OCI-M1 (cell line): Measurements from ENCODE around the gene TRAPPC8.
"Not testable (repeated sequence)": the region's sequence is repeated elsewhere in the genome, so short reads cannot be mapped to it uniquely, and the experiment has no call there.

ENCODE experiments used
- DNase-seq: peaks from one replicate; lab custom pipeline; 2025; lab: John Stamatoyannopoulos, UW

TRAPPC8 gene

DNA sequence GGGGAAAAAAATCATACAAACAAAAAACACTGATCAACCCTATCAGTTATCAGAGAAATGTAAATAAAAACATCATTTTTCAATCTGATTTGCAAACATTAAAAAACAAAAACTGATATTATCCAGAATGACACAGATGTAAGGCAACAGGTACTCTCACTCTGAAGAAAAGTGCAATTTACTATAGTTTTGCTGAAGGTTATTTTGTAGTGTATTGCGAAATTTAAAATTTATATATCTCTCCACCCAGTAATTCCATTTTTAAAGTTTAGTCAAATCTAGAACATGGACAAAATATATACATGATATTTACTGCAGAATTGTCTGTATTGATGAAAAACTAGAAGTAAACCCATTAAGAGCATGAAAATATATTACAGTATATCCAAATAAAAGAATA lies 79.8 kb downstream of the TRAPPC8 start:
- no peak for DNase-seq

DNA sequence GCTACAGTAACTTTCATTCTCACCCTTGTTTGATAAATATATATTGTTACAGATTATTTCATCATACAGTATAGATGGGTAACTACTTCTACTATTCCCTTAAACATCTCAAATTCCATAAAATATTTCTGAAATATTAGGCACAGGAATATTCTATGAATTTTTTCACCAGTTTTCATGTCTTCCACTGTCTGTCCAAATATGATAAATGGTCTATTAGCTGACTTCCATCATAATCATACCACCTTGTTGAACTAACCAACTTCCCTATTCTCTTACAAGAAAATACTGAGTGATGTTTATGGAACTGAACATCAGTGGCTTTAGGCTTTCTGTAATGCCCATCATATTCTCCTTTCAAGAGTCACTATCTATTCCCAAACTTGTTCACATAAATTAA lies 82.4 kb downstream of the TRAPPC8 start:
- peak; percentile 72 for DNase-seq

DNA sequence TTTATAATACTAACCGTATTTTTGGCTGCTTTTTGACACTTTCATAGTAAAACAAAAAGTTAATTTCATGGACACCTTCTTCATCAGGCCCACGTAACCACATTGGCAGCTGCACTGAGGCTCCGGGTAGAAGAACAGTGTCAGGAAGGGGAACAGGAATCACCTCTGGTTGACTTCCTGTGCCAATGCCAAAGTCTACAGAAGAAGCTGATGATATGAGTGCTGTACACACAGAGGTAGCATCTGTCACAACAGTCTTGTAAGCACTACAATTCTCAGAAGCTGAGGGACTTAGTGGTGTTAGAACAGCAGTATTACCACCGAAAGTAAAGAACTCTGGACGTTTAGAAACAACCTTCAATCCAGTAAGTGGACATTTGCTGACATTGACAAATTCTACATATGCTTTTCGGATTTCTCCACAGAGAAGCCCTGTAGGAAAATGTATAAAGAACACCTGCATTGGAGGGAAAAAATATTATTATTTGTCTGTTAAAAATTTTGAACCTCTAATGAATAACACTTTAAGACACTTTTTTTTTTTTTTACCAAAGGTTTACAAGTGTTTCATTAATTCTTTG lies 85.3 kb downstream of the TRAPPC8 start:
- DNase-seq, result no peak

DNA sequence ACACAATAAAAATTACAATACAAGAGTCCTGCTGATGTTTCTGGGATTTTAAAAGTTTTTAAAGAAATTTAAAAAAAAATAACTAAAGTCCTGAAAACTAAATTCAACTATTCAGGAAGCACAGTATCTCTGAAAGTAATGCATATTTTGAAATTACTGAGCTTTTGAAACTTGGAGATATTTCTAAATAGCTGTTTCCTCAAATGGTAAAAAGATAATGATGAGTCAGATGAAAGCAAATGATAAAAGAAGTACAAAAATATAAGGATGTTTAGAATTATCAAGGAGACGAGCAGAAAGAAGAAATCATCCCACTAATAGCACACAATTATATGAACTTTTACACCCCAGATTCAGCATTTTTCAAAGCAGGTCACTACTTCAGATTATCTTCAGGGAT lies 92.1 kb downstream of the TRAPPC8 start:
- no peak for DNase-seq

DNA sequence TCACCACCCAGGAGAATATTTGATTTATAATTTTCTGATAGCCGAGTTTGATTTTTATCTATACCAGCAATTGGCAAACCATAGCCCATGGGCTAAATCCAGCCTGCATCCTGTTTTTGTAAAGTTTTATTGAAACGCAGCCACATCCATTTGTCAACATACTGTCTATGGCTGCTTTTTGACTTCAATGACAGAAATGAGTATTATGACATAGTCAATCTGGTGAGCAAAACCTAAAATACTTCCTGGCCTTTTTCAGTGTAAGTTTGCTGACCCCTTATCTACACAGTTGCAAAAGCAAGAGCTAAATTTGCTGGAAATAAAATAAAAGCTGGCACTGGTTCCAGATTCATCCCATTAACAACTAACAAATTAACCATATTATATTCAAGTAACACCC lies 102.4 kb downstream of the TRAPPC8 start:
- no peak for DNase-seq

DNA sequence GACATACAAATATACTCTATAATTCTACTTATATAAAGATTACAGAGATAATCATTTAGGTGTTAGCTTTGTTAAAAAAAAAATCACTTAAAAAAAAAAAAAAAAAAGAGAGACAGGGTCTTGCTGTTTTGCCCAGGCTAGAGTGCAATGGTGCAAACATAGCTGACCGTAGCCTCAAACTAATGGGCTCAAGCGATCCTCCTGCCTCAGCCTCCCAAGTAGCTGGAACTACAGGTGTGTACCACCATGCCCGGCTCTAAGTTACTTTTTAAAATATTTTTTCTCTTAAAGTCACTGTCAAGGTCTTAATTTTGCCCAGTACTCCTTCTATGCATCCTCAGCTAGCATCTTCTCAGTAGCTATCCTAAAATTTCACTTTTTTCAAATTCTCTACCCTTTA lies 105.0 kb downstream of the TRAPPC8 start:
- no peak for DNase-seq

DNA sequence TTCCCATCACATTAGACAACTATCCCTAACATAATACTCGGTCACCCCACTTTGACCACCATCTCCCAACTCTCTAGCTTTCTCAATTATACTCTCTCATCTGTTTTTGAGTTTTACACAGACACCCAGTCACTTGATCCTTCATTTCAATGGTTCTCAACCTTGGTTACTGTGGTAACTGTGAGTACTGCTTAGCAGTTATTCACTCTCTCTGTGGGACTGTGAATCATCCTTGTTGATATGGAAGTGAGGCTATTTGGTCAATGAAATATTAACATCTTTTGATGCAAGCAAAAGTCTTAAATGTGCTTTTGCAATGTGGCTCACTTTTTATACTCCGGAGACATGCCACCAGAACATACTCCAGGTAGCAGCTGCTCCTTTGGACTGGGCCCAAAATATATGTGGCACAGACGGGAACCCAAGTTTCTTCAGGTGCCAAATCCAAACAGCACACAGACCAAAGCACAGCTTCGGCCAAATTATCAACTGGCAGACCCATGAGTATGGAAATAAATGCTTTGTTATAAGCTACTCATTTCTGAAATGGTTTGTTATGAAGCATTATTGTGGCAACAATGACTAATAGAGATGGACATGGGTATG lies 107.3 kb downstream of the TRAPPC8 start:
- no peak for DNase-seq

DNA sequence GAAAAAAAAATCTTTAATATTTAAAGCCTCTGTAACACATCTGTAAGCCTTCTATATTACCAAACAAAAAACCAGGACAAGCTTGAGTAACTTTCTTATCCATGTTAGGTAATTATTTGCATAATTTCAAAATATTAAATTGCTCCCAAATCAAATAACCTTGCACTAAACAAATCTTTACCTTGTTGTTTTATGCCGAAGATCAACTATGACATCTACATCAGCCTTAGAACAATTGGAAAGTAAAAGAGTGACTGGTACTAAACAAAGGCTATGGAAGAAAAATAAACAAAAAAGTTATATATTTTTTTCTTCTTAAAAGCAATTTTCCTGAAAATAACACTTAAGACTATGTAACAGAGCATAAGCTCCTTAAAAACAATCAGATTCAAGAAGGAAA lies 111.0 kb downstream of the TRAPPC8 start:
- DNase-seq, result no peak

DNA sequence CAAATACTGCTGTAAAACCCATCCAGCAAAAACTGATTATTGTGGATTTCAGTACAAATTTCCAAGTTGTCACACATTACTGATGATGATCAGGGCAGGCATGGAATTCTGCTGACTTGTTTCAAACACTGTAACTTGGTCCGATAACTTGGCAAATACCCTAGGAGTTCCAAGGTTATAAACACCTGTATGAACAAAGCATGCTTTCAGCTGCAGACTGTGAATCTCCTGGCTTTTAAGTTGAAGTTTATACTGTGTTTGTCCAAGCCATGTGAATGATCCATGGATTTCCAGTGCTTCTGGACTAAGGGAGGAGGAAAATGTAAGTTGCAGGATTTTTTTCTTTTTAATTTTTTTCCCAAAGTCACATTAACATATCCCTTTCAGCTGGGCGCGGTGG lies 112.2 kb downstream of the TRAPPC8 start:
- DNase-seq, result no peak

DNA sequence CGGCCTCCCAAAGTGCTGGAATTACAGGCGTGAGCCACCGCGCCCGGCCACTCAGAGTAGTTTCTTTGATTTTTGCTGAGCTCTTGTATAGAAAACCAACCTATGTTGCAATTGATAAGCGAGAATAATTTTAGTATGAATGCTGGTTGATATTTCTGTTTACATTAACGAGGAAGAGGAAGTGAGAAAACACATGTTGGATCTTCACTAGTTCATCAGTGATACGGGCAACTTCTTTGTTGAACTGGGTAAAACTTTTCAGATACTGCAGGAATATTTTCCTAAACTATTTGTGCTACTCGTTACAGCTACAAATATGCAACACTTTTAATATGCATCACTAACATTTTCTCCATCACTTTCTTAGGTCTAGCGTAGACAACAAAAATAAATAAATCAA lies 114.3 kb downstream of the TRAPPC8 start:
- no peak for DNase-seq

DNA sequence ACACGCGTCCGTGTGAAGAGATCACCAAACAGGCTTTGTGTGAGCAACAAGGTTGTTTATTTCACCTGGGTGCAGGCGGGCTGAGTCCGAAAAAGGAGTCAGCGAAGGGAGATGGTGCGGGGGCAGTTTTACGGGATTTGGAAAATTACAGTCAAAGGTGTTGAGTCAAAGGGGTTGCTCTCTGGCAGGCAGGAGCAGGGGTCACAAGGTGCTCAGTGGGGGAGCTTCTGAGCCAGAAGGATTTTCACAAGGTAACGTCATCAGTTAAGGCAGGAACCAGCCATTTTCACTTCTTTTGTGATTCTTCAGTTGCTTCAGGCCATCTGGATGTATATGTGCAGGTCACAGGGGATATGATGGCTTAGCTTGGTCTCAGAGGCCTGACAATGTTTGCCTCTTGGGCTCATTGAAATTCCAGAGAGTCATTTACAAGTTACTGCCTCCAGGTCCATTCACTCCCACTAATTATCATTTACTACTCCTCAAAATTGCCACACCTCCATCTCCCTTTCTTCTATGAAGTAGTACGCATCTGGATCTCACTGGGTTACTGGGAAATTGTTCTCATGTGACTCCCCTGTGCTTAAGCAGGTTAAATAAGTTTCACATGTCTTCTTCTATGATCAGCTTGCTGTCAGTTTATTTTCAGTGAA lies 116.1 kb downstream of the TRAPPC8 start:
- not testable (repeated sequence) for DNase-seq

DNA sequence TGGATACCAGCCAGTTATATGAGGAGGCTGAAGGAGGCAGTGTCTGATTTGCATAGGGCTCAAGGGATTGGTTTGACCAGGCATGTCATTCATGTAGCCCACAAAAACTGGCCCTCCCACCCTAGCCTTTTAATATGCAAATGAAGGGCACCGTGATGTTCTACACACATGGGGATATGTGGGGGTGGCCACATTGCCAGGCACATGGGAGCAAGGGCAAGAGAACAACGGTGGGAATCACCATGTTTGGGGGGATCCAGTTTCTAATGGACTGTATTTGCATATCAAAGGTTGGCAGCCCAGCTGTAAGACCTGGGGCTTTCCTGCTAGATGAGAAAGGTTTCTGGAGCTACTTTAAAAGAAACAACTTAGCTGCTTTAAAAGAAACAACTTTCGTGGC lies 117.2 kb downstream of the TRAPPC8 start:
- DNase-seq, result no peak

DNA sequence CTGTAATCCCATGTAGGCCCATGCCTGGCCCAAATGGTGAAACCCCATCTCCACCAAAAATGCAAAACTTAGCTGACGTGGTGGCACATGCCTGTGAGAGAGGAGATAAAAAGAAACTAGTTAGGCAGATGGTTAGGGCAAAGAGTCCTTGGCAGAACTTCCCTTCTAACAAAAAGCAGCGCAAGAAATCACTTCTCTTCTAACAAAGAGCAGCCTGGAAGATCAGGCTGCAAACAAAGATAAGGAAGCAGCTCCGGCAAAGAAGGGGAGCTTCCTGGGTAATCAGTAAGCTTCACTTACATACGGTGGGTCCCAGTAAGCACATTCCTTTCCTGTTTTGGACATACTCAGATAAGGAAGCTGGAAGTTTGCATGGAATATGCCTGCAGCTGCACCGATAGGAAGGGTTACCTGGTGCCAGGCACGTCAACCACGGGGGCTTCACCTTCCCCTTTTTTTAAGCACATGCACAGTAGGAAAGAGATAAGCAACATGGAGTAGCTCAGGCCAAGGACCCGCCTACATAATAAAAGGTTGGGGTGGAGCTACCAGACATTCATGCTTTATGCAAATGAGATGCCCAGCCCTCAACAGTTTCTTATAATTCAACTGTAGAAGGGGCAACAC lies 121.3 kb downstream of the TRAPPC8 start:
- DNase-seq, result peak; percentile 95

DNA sequence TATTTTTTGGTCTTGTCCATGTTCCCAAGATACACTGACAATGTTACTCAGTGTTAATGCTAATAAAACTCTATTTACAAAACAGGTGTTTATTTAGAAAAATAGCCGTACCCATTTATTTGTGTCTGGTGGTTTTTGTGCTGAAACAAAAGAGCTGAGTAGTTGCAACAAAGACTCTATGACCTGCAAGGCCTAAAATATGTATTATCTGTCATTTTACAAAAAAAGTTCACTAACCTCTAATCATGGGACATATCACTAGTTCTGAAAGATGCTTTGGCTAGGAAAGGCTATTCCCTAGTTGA lies 123.1 kb downstream of the TRAPPC8 start:
- DNase-seq, result no peak

DNA sequence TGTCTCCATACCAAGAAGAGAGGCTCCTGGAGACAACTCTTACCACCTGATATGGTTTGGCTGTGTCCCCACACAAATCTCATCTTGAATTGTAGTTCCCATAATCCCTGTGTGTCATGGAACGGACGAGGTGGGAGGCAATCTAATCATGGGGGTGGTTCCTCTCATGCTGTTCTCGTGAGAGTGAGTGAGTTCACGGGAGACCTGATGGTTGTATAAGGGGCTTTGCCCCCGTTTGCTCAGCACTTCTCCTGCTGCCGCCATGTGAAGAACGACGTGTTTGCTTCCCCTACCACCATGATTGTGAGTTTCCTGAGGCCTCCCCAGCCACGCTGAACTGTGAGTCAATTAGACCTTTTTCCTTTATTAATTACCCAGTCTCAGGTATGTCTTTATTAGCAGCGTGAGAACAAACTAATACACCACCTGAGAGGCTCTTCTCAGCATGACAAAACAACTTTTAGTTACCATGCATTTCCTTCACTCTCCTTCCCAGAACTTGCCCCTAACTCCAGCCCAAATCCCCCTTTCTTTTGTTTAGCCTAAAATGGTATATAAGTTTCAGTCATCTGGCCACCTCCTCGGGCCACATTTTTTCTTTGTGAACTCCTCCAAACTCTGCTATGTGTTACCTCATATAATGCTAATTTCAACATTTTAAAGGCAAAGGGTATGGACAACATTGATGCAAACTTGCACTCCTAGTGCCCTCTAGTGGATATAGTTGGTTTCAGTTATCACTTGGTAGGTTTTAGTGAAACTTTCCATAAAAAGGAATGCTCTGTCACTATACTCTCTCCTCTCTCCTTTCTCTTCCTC lies 123.6 kb downstream of the TRAPPC8 start:
- peak; percentile 85 for DNase-seq

DNA sequence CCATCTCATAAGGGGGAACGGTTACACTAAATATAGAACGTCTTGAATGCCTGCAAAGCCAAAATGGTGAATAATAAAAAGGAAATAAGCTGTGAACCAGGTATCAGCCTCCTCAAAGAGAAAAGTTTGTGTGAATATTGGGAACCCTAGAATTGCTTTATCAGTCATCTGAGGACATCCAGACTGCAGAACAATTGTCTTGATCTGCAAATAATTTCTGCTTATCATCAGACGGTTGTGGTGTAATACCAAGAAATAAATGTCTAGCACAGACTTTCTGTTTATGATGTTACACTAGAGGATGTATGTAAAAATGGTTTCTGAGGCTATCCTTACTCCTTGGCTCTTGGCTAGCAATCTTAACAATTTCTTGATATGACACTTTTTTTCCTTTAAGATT lies 128.8 kb downstream of the TRAPPC8 start:
- peak; percentile 50 for DNase-seq

DNA sequence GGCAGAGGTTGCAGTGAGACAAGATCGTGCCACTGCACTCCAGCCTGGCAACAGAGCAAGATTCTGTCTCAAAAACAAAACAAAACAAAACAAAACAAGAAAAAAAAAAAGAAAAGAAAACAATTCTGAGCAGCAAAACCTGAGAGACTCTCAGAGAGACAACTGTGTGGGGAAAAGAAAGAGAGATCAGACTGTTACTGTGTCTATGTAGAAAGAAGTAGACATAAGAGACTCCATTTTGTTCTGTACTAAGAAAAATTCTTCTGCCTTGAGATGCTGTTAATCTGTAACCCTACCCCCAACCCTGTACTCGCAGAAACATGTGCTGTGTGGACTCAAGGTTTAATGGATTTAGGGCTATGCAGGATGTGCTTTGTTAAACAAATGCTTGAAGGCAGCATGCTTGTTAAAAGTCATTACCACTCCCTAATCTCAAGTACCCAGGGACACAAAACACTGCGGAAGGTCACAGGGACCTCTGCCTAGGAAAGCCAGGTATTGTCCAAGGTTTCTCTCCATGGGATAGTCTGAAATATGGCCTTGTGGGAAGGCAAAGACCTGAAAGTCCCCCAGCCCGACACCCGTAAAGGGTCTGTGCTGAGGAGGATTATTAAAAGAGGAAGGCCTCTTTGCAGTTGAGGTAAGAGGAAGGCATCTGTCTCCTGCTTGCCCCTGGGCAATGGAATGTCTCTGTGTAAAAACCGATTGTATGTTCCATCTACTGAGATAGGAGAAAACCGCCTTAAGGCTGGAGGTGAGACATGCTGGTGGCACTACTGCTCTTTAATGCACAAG lies 132.4 kb downstream of the TRAPPC8 start:
- not testable (repeated sequence) for DNase-seq

DNA sequence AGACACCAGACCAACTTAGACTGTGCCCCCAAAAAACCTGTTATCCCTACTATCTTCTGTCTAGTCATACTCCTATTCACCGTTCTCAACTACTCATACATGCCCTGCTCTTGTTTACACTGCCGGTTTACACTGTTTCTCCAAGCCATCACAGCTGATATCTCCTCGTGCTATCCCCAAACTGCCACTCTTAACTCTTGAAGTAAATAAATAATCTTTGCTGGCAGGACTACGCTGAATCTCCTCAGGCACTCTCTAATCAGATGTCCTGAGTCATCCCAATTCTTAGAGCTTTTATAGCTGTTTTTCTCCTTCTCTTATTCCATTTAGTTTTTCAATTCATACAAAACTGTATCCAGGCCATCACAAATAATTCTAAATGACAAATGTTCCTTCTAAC lies 133.9 kb downstream of the TRAPPC8 start:
- DNase-seq, result not testable (repeated sequence)

DNA sequence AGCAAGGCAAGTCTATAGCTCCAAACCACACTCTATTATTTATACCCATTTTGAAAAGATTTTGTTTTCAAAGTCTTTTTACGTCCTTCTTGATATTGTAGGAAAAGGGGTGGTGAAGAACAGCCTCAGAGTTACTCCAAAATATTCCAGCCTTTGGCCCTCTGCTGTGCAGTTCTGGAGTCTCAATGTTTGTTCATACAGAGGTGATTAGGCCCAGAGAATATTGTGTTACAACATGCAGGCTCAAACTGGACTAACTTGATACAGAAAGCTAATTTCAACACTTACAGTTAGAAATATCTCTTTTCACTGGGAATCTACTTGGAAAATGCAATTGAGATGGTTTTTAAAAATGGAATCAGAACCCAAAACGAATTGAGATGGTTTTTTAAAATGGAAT lies 141.8 kb downstream of the TRAPPC8 start:
- no peak for DNase-seq

DNA sequence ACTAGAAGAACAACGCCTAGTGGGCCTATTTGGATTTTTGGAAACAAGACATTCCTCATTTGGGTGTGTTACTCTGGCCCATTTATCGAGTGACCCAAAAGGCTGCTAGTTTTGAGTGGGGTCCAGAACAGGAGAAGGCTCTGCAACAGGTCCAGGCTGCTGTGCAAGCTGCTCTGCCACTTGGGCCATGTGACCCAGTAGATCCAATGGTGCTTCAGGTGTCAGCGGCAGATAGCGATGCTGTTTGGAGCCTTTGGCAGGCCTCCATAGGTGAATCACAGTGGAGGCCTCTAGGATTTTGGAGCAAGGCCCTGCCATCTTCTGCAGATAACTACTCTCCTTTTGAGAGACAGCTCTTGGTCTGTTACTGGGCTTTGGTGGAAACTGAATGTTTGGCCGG lies 143.7 kb downstream of the TRAPPC8 start:
- not testable (repeated sequence) for DNase-seq

DNA sequence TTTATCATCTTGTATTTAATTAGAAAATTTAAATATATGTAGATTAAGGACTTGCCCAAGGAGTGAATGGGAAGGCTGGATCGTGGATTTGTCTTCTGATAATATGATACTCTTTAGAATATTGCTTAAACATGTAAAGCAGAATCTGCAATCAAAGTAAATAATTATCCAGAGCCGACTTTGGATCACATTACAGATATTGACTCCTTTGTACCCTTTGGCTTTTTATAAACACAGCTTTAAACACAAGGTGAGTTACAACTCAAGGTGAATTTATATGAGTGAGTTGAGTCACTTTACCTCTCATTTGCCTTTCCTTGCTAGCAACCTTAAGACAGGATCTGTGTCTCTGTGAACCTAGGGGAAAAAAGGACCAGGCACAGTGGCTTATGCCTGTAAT lies 144.5 kb downstream of the TRAPPC8 start:
- DNase-seq, result no peak

DNA sequence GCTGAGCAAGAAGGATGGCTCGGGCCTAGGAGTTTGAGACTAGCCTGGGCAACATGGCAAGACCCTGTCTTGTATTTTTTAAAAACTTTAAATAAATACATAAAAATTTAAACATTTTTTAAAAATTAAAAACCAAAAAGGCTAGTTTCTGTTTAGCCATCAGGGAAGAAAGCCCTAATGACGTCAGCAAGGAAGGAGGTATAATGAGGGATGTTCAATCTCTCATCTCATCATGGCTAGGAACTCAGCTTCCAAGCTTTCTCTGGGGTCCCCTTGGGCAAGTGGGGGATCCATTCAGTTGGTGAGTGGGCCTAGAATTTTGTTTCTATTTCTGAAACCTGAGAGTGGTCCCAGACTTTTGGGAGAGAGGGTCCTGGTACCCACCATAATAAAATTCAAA lies 147.2 kb downstream of the TRAPPC8 start:
- DNase-seq, result no peak
